ENCODE data around the gene APMAP. TPM values are rescaled to one million over a fixed set of nuclear protein-coding genes. Genes with fewer than 3 reads are reported as not detected.

The APMAP gene
- total RNA-seq, 1 donor from 2014 or later, result 95.2 TPM

DNA sequence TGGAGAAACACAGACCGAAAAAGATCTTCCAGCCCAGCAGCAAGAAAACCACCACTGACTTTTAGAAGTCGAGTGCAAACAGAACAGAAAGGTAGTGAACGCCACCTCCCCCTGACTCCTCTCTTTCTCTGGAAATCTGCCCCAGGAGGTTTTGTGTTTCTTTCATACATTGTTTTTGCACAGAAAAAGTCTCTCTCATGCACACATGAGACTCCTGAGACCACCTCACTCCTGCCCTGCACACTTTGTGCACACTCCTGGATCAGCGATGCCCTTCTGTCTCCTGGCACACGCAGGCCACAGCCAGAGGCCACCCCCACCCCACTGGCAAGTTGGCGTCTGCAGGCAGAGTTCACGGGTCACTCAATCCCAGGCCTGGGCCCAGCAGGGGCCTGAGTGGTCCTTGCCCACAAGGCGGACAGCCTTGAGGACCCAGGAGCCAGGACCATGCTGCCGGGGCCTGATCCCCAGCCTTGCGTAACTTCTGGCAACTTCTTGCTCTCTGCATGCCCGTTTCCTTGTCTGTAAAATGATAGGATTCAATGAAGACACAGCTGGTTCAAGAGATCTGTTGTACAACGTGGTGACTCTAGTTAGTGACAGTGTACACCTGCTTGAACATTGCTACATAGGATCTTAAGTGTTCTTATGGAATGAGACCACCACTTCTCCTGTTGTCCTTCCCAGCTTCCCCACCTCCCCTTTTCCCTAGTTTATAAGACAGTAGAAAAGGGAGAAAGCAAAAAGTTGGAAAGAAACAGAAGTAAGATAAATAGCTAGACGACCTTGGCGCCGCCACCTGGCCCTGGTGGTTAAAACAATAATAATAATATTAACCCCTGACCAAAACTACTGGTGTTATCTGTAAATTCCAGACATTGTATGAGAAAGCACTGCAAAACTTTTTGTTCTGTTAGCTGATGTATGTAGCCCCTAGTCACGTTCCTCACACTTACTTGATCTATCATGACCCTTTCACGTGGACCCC lies 73.7 kb downstream of the APMAP start:
- TF ChIP-seq, protein P1, sequence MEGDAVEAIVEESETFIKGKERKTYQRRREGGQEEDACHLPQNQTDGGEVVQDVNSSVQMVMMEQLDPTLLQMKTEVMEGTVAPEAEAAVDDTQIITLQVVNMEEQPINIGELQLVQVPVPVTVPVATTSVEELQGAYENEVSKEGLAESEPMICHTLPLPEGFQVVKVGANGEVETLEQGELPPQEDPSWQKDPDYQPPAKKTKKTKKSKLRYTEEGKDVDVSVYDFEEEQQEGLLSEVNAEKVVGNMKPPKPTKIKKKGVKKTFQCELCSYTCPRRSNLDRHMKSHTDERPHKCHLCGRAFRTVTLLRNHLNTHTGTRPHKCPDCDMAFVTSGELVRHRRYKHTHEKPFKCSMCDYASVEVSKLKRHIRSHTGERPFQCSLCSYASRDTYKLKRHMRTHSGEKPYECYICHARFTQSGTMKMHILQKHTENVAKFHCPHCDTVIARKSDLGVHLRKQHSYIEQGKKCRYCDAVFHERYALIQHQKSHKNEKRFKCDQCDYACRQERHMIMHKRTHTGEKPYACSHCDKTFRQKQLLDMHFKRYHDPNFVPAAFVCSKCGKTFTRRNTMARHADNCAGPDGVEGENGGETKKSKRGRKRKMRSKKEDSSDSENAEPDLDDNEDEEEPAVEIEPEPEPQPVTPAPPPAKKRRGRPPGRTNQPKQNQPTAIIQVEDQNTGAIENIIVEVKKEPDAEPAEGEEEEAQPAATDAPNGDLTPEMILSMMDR (IDR thresholded peaks at IDR 0.05; ENCODE audit: unreplicated experiment), result no peak
- H3K27me3 Mint-ChIP-seq (ENCODE audit: unreplicated experiment), result peaks cover 7% of the 10 kb centered on the region
- no peak overlapping the region for H3K27ac Mint-ChIP-seq (ENCODE audit: unreplicated experiment)

DNA sequence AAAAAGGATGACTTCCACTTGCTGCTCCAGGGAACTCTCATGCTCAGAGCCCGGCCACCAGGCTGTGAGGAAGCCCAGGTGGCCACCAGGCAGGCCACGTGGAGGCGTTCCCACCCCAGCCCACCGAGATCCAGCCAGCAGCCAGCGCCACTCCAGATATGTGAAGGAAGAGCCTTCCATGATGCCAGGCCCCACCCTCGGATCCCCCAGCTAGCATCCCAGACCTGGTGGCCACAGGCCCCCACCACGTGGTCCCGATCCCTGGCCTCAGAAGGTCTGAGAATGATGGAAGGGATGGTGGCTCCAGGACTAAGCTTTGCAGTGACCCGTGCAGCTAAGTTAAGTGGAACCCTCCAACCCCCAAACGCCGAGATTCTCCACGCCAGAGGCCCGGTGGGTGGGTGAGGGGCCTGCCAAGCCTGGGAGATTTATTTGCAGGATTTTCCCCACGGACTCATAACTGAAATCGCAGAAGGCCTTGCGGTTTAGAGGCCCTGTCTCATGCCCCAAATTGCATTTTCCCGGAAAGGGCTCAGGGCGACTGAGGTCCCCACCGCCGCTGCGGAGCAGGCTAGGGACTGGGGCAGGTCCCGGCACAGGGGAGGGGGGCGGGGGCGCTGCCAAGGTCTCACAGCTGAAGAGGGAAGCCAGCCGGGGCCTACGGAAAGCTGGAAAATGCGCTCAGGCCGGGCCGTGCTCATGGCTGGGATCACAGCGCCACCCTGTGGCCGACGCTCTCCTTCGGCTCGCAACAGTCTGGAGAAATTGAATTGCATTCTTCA lies 74.6 kb downstream of the APMAP start:
- Mint-ChIP-seq H3K36me3 (ENCODE audit: low read depth, unreplicated experiment) (peaks cover 4% of the 10 kb centered on the region), H3K27ac (ENCODE audit: unreplicated experiment) (no peak overlapping the region), H3K4me3 (ENCODE audit: unreplicated experiment) (no peak overlapping the region), H3K27me3 (ENCODE audit: unreplicated experiment) (peaks cover 7% of the 10 kb centered on the region), H3K4me1 (ENCODE audit: unreplicated experiment) (no peaks in the 10 kb centered on the region), H3K9me3 (ENCODE audit: unreplicated experiment) (no peaks in the 10 kb centered on the region)
- TF ChIP-seq, protein P1 (IDR thresholded peaks at IDR 0.05; ENCODE audit: unreplicated experiment), result peak; percentile 95
- peak; percentile 75 for DNase-seq (ENCODE audit: low spot score)

More for the DNA sequence above, 73.7 kb downstream of the APMAP start:
- Mint-ChIP-seq H3K4me1 (ENCODE audit: unreplicated experiment) (no peaks in the 10 kb centered on the region), H3K4me3 (ENCODE audit: unreplicated experiment) (no peak overlapping the region), H3K9me3 (ENCODE audit: unreplicated experiment) (no peaks in the 10 kb centered on the region), H3K36me3 (ENCODE audit: low read depth, unreplicated experiment) (peaks cover 4% of the 10 kb centered on the region)
- DNase-seq (ENCODE audit: low spot score), result no peak

DNA sequence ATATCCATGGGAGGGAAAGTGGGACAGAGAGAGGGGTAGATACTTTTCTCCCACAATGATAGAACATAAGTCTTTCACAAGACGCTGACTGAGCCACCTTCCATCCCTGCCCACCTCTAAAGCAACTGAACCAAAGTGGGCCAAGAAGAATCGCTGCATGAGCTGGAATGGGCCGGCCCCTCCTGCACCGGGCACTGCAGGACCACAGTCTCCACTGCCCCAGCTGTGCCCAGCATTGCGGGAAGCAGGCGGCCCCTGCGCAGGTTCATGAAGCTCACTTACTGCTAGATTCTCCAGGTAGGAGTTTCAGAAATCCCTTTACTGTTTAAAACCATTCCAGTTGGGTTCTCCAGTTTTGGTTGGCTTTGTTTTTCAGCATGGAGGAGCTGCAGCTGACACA lies 75.5 kb downstream of the APMAP start:
- H3K27ac Mint-ChIP-seq (ENCODE audit: unreplicated experiment), result no peak overlapping the region

DNA sequence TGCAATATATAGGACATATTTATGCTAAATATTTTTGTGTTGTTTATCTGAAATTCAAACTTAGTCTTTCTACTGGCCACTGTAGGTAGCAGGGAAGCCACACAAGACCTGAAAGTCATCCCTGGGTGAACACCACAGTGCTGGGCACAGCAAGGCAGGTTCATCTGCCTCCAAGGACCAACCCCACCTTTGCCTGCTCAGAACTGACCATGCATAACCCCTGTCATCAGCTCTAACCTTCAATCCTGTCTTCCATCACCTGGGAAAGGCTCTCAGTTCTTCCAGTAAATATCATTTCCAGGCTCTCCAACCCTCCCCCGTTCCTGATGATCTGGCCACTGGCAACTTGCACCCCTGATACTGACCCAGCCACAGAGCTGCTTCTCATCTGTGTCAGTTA lies 76.1 kb downstream of the APMAP start:
- no peak for DNase-seq (ENCODE audit: low spot score)
- peaks cover 2% of the 10 kb centered on the region for H3K36me3 Mint-ChIP-seq (ENCODE audit: low read depth, unreplicated experiment)
- no peaks in the 10 kb centered on the region for H3K9me3 Mint-ChIP-seq (ENCODE audit: unreplicated experiment)
- TF ChIP-seq, protein P1 (IDR thresholded peaks at IDR 0.05; ENCODE audit: unreplicated experiment), result no peak
- no peak overlapping the region for H3K27ac Mint-ChIP-seq (ENCODE audit: unreplicated experiment)
- H3K4me1 Mint-ChIP-seq (ENCODE audit: unreplicated experiment), result no peaks in the 10 kb centered on the region
- H3K27me3 Mint-ChIP-seq (ENCODE audit: unreplicated experiment), result peaks cover 7% of the 10 kb centered on the region
- H3K4me3 Mint-ChIP-seq (ENCODE audit: unreplicated experiment), result no peak overlapping the region

More for the DNA sequence above, 75.5 kb downstream of the APMAP start:
- TF ChIP-seq, protein P1 (IDR thresholded peaks at IDR 0.05; ENCODE audit: unreplicated experiment), result no peak
- no peaks in the 10 kb centered on the region for H3K9me3 Mint-ChIP-seq (ENCODE audit: unreplicated experiment)
- no peak overlapping the region for H3K4me3 Mint-ChIP-seq (ENCODE audit: unreplicated experiment)
- DNase-seq (ENCODE audit: low spot score), result no peak
- H3K4me1 Mint-ChIP-seq (ENCODE audit: unreplicated experiment), result no peaks in the 10 kb centered on the region
- peaks cover 7% of the 10 kb centered on the region for H3K27me3 Mint-ChIP-seq (ENCODE audit: unreplicated experiment)
- peaks cover 4% of the 10 kb centered on the region for H3K36me3 Mint-ChIP-seq (ENCODE audit: low read depth, unreplicated experiment)
